K562 (cell line): ENCODE results near the gene MEAF6. TPM values are rescaled to one million over a fixed set of nuclear protein-coding genes. Genes with fewer than 3 reads are reported as not detected.
A peak's percentile ranks its signal among the peaks of the same experiment; 100 is the strongest.

Experiments
- ATAC-seq: fragments of 200-7000 bp; cut with Tn5 transposase; 3 replicates; pipeline ENCODE4 v1.9.1; 2020; ENCODE audit warnings: moderate library complexity
- BruUV-seq: library from RNA; stranded (reverse); fragments of 400-500 nt; replicated peaks from 2 replicates; lab custom pipeline; 2021; lab: Mats Ljungman, UMichigan
- CTCF ChIA-PET: fragments of 300-600 bp; formaldehyde crosslinking; extraction: SDS; loops from one replicate; lab custom pipeline; 2021; ENCODE audit warnings: low intra/inter-chr PET ratio; lab: Yijun Ruan, JAX
- POLR2A ChIA-PET: fragments of 300-600, 350-650 bp; sonication (Branson Sonifier 250); formaldehyde crosslinking; extraction: SDS; loops from one replicate; lab custom pipeline; 2021; ENCODE audit warnings: antibody characterized with exemption, inconsistent platforms; lab: Yijun Ruan, JAX
- DNase-seq, 4 experiments: peaks; one replicate each; pipeline versions ENCODE4 v3.0.0 to v3.0.0-alpha.2; 2011 to 2018; ENCODE audit warnings: low spot score in 3 of 4, mixed read lengths in 3 of 4; ENCODE audit errors: extremely low read depth in 1 of 4
- FAIRE-seq: peaks from 2 replicates; lab custom pipeline; 2011; peaks lifted over from hg19 to GRCh38; lab: Jason Lieb, UNC
- H2AFZ ChIP-seq: 2 replicates; pipeline ENCODE4 v1.6.0; 2011; ENCODE audit warnings: low read depth, low read length, control low read depth, inconsistent platforms
- H3K27ac ChIP-seq: fragments of 200-600 bp; 3 replicates; pipeline ENCODE4 v1.8.0; 2011; ENCODE audit warnings: low read depth, mild to moderate bottlenecking, control low read depth, inconsistent platforms, low read length, moderate library complexity, mixed read lengths; ENCODE audit errors: extremely low read depth
- H3K27me3 ChIP-seq, 2 experiments: fragments of 300-600 bp in 1 of 2; 2 replicates in 1 of 2; 3 replicates in 1 of 2; pipeline versions ENCODE4 v1.6.0 to v1.8.0; 2011; ENCODE audit warnings: inconsistent platforms in 2 of 2, low read length in 2 of 2, mild to moderate bottlenecking in 1 of 2, mixed read lengths in 1 of 2, moderate library complexity in 1 of 2; ENCODE audit not compliant: control insufficient read depth in 2 of 2, insufficient read depth in 2 of 2
- H3K36me3 ChIP-seq: fragments of 300-600 bp; 3 replicates; pipeline ENCODE4 v1.8.0; 2011; ENCODE audit warnings: mild to moderate bottlenecking, low read length, inconsistent platforms; ENCODE audit not compliant: control insufficient read depth, insufficient read depth
- H3K4me1 ChIP-seq, 2 experiments: fragments of 200-600 bp in 1 of 2; replicated peaks in 1 of 2; 2 replicates in 1 of 2; 3 replicates in 1 of 2; pipeline versions ENCODE4 v1.5.1 to v1.8.0; 2011; ENCODE audit warnings: inconsistent platforms in 2 of 2, low read length in 2 of 2, mild to moderate bottlenecking in 1 of 2, mixed read lengths in 1 of 2, moderate library complexity in 1 of 2; ENCODE audit not compliant: control insufficient read depth in 2 of 2, insufficient read depth in 2 of 2
- H3K4me2 ChIP-seq: 2 replicates; pipeline ENCODE4 v1.6.1; 2011; ENCODE audit warnings: low read length, control low read depth, inconsistent platforms, mixed read lengths; ENCODE audit not compliant: insufficient read depth
- H3K4me3 ChIP-seq: fragments of 200-600 bp; sonication (generic), shearing (Covaris generic); 2 replicates; pipeline ENCODE4 v1.5.1; 2016; ENCODE audit warnings: control low read depth, inconsistent platforms
- H3K79me2 ChIP-seq: fragments of 200-600 bp; 3 replicates; pipeline ENCODE4 v1.8.0; 2011; ENCODE audit warnings: low read length, inconsistent platforms; ENCODE audit not compliant: control insufficient read depth, insufficient read depth
- H3K9ac ChIP-seq, 2 experiments: 2 replicates each; pipeline versions ENCODE4 v1.6.0 to v1.6.1; 2011; ENCODE audit warnings: low read depth in 2 of 2, low read length in 2 of 2, control low read depth in 1 of 2, inconsistent platforms in 1 of 2, mild to moderate bottlenecking in 1 of 2, mixed read lengths in 1 of 2; ENCODE audit not compliant: insufficient read depth in 1 of 2
- H3K9me1 ChIP-seq: one replicate; pipeline ENCODE4 v1.6.0; 2011; ENCODE audit warnings: inconsistent platforms, mild to moderate bottlenecking, low read length, moderate library complexity; ENCODE audit not compliant: control insufficient read depth, insufficient read depth
- H3K9me3 ChIP-seq: replicated peaks from 2 replicates; pipeline ENCODE4 v1.5.1; 2011; ENCODE audit warnings: low read depth, low read length, inconsistent platforms; ENCODE audit not compliant: control insufficient read depth, insufficient read depth
- H4K20me1 ChIP-seq: replicated peaks from 2 replicates; pipeline ENCODE4 v1.6.1; 2011; ENCODE audit warnings: low read length, inconsistent platforms, mixed read lengths; ENCODE audit not compliant: control insufficient read depth, insufficient read depth
- CBFA2T3 ChIP-seq: fragments of 450-650 bp; IDR thresholded peaks from 2 replicates; pipeline ENCODE4 v1.6.1; 2017
- GTF3C2 ChIP-seq: IDR thresholded peaks from 3 replicates; pipeline ENCODE4 v1.6.1; 2011; ENCODE audit warnings: borderline replicate concordance, mild to moderate bottlenecking, moderate library complexity; ENCODE audit not compliant: insufficient read length; ENCODE audit errors: extremely low read depth
- JUNB ChIP-seq: fragments of 450-650 bp; formaldehyde crosslinking; conservative IDR thresholded peaks from 2 replicates; pipeline ENCODE4 v1.4.0; 2020; ENCODE audit warnings: mild to moderate bottlenecking
- NCOA6 ChIP-seq: fragments of 450-650 bp; IDR thresholded peaks from 2 replicates; pipeline ENCODE4 v1.6.1; 2017; ENCODE audit warnings: mild to moderate bottlenecking
- OTX1 ChIP-seq: fragments of 450-650 bp; formaldehyde crosslinking; IDR thresholded peaks from 2 replicates; pipeline ENCODE4 v1.4.0; 2022; ENCODE audit warnings: mild to moderate bottlenecking
- RBM25 ChIP-seq: fragments of 200-400 bp; formaldehyde crosslinking; IDR thresholded peaks from 2 replicates; pipeline ENCODE4 v1.6.1; 2018; ENCODE audit warnings: low read length, low read depth, moderate library complexity; ENCODE audit not compliant: severe bottlenecking
- RUNX1 ChIP-seq: sonication (generic); IDR thresholded peaks from 2 replicates; pipeline ENCODE4 v1.6.1; 2016; ENCODE audit warnings: antibody characterized with exemption, low read depth
- ZFP36 ChIP-seq: fragments of 150-350 bp; IDR thresholded peaks from 2 replicates; pipeline ENCODE4 v1.6.1; 2018; ENCODE audit warnings: low read length, low read depth; ENCODE audit not compliant: partially characterized antibody
- ZNF274 ChIP-seq: IDR thresholded peaks from 2 replicates; pipeline ENCODE4 v1.6.1; 2011; ENCODE audit warnings: low read depth, mild to moderate bottlenecking, low read length, moderate library complexity, borderline replicate concordance
- WGBS: fragments of 100-300 bp; shearing (Covaris generic); methylation state at CpG from one replicate; pipeline ENCODE4 v1.1.6; 2016; ENCODE audit warnings: low coverage, mixed read lengths; ENCODE audit not compliant: insufficient coverage; ENCODE audit errors: missing lambda C conversion rate; 5-methylcytosine and 5-hydroxymethylcytosine counted together
- in situ Hi-C: fragments of 300-500 bp; cut with MboI; formaldehyde crosslinking; loops from 4 replicates; pipeline ENCODE4 v1.15.0; 2018; ENCODE audit warnings: inconsistent platforms, mixed read lengths
- intact Hi-C: fragments of 100-400 bp; cut with micrococcal nuclease; formaldehyde crosslinking; loops from 2 replicates; pipeline ENCODE4 v1.14.2; 2022
- polyA plus RNA-seq, 8 experiments: library from polyadenylated mRNA; depleted of rRNA in 4 of 8; stranded (reverse) in 5 of 8; unstranded in 3 of 8; fragments of >200 nt; fragmentation: Nextera tagmentation in 2 of 8; fragmentation: Illumina TruSeq in 1 of 8; extraction: Ambion mirVana in 2 of 8; extraction: Trizol in 1 of 8; gene quantifications; 2 replicates each; pipeline versions ENCODE4 v1.2.1 to v1.2.3, GENCODE V29; 2011 to 2014; ENCODE audit warnings: inconsistent platforms in 1 of 8, missing spikeins in 1 of 8
- total RNA-seq, 7 experiments: library from RNA; depleted of rRNA in 6 of 7; stranded (reverse); fragments of >200 nt in 6 of 7; fragmentation: Illumina TruSeq in 2 of 7; extraction: Trizol in 2 of 7; gene quantifications; 2 replicates each; pipeline versions ENCODE4 v1.2.1 to v1.2.3, GENCODE V29; 2011 to 2021; ENCODE audit warnings: low replicate concordance in 1 of 7
- TF ChIP-seq, protein P1 (sequence below): sonication (generic); formaldehyde crosslinking; IDR thresholded peaks from 2 replicates; pipeline ENCODE4 v1.9.0; 2022; ENCODE audit warnings: mild to moderate bottlenecking, missing genetic modification reagents

The MEAF6 gene
- total and polyA plus RNA-seq, 9 of the 15 experiments (the other 6 are each of a cell fraction or from before 2014, with no cell fraction given): 55.0 to 151 (median 92.3) TPM

GRCh38 chr1:37456614-37457013, 58.0 kb downstream of the MEAF6 start:
- H3K9ac ChIP-seq: no peak overlapping the region
- DNase-seq (no peak), FAIRE-seq (no peak), ATAC-seq (no peak)
- H3K4me1 ChIP-seq: peaks cover 5 to 7% of the 10 kb centered on the region in 2 experiments; a peak in 4 of 5 replicates
- H3K79me2 ChIP-seq: no peaks in the 10 kb centered on the region
- H3K27ac ChIP-seq: no peak overlapping the region
- peak; percentile 65 for TF ChIP-seq ZFP36
- no peak for TF ChIP-seq RUNX1
- peak; percentile 82 for TF ChIP-seq RBM25
- no peak overlapping the region for H3K4me3 ChIP-seq
- ChIA-PET POLR2A (interaction anchor here (0.5 to 1.2 kb wide), 3 partner anchors 19 to 87 kb away, joined by 3 read pairs; no protein-coding TSS in a partner anchor), CTCF (interaction anchor here (1.3 to 3.1 kb wide), 2 partner anchors 31 to 225 kb away, joined by 3 to 69 read pairs; no protein-coding TSS in a partner anchor)
- in situ Hi-C loops: loop anchor here (5.0 kb wide), 1 partner anchor 226 kb away; no protein-coding TSS in a partner anchor
- BruUV-seq: no TSS peak
- H3K27me3 ChIP-seq: peaks cover 7 to 29% of the 10 kb centered on the region in 2 experiments
- H2AFZ ChIP-seq: no peak overlapping the region
- H3K9me1 ChIP-seq: no peaks in the 10 kb centered on the region
- peaks cover 10% of the 10 kb centered on the region; the same call in 1 of the 2 replicates for H4K20me1 ChIP-seq
- no peaks in the 10 kb centered on the region for H3K36me3 ChIP-seq
- H3K9me3 ChIP-seq: no peaks in the 10 kb centered on the region
- intact Hi-C loops: loop anchor here (1.0 to 10.0 kb wide), 2 partner anchors 148 to 222 kb away; no protein-coding TSS in a partner anchor
- no peak overlapping the region for H3K4me2 ChIP-seq

- H3K4me1 ChIP-seq: peaks cover 5 to 7% of the 10 kb centered on the region in 2 experiments; a peak in 4 of 5 replicates
- H3K36me3 ChIP-seq: no peaks in the 10 kb centered on the region
- H3K27ac ChIP-seq: 0 out of 3 replicates have a peak overlapping the region, but pooled peaks have one; percentile 12
- no peak overlapping the region for H3K4me3 ChIP-seq
- H3K9ac ChIP-seq: peak overlapping the region in 1 of 2 experiments; percentile 77; a peak in 1 of 4 replicates
- peaks cover 12 to 33% of the 10 kb centered on the region in 2 experiments for H3K27me3 ChIP-seq
- DNase-seq (no peak), FAIRE-seq (no peak), ATAC-seq (no peak)
- POLR2A ChIA-PET: interaction anchor here (0.6 to 1.9 kb wide), 10 partner anchors 10 to 263 kb away, joined by 3 to 8 read pairs (median 3); partner anchors contain the start of gene ZC3H12A
- 43% methylated on average over 10 of the region's 10 CpGs for WGBS
- no peaks in the 10 kb centered on the region for H3K79me2 ChIP-seq
- H3K9me1 ChIP-seq: no peaks in the 10 kb centered on the region
- H3K4me2 ChIP-seq: peak overlapping the region; percentile 94; the same call in 1 of the 2 replicates
- CTCF ChIA-PET: interaction anchor here (0.6 to 3.5 kb wide), 8 partner anchors 29 to 563 kb away, joined by 3 to 69 read pairs (median 4); partner anchors contain the start of genes GNL2 and MEAF6
- no TSS peak for BruUV-seq
- H3K9me3 ChIP-seq: no peaks in the 10 kb centered on the region
- intact Hi-C loops (loop anchor here (1.0 to 10.0 kb wide), 2 partner anchors 32 to 149 kb away; no protein-coding TSS in a partner anchor), in situ Hi-C loops (loop anchor here (5.0 kb wide), 1 partner anchor 227 kb away; no protein-coding TSS in a partner anchor)
- H4K20me1 ChIP-seq: peaks cover 10% of the 10 kb centered on the region; the same call in 1 of the 2 replicates
- peak overlapping the region; percentile 98 for H2AFZ ChIP-seq
- no peak for TF ChIP-seq GTF3C2
- no peak for TF ChIP-seq CBFA2T3
- TF ChIP-seq, protein P1, sequence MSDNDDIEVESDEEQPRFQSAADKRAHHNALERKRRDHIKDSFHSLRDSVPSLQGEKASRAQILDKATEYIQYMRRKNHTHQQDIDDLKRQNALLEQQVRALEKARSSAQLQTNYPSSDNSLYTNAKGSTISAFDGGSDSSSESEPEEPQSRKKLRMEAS: no peak
- TF ChIP-seq NCOA6: no peak
- no peak for TF ChIP-seq OTX1 (CRISPR knock-in tag)
- TF ChIP-seq JUNB (CRISPR knock-in tag): no peak
- TF ChIP-seq ZNF274: no peak
Measured at GRCh38 chr1:37455516-37455915, 59.0 kb downstream of the MEAF6 start.
